HG03025 (cell line): ENCODE data around the gene SLC16A12.
"Not testable (repeated sequence)": the region's sequence is repeated elsewhere in the genome, so short reads cannot be mapped to it uniquely, and the experiment has no call there.

ENCODE experiments used
- ATAC-seq: cut with Tn5 transposase; IDR thresholded peaks from one replicate; pipeline ENCODE4 v1.9.1; 2021; ENCODE audit warnings: mild to moderate bottlenecking, moderate library complexity; ENCODE audit not compliant: unreplicated experiment, low FRiP score

Gene SLC16A12

DNA sequence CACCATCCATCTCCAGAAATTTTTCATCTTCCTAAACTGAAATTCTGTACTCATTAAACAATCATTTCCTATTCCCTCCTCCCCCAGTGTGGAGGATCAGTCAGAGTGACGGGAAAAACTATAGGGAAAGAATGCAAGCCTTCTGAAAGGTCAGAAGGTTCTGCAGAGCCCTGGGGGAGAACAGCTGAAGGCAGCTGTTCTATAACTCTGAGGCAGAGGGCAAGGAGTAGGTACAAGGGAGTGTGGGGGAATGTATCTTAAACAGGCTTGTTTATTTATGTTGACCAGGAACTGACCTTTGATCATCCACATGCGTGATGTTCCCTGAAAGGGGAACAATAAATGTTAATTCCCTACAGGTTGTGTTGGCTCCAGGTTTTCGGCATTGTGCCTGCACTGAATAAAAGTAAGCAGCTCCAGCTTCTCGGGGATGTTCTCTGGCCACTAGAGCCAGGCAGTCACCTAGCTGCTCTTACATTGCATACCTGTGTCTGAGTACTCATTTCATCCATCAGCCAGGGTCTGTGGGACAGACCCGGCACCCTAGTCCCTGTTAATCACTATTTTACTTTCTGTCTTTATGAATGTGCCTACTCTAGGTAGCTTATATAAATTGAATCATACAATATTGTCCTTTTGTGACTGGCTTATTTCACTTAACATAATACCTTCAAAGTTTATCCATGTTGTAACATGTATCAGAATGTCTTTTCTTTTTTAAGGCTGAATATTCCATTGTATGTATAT, 137.2 kb downstream of the SLC16A12 start:
- no peak for ATAC-seq

DNA sequence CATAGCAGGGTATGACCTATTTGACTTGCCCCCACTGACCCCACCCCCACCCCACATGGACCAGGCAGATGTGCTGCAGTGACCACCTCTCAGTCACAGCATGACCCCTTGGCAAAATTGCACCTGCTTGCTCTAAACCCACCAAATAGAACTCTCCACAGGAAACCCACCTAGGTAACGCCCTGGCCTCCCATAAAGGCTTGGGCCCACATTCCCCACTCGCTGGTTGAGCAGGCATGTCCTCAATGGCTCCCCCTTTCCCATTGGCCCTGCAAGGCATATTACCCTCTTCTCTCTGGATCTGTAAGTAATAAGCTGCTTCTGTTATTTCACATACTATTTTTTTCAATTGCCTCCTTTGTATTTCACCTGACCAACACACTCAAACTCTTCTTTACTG, 140.3 kb downstream of the SLC16A12 start:
- ATAC-seq: no peak

DNA sequence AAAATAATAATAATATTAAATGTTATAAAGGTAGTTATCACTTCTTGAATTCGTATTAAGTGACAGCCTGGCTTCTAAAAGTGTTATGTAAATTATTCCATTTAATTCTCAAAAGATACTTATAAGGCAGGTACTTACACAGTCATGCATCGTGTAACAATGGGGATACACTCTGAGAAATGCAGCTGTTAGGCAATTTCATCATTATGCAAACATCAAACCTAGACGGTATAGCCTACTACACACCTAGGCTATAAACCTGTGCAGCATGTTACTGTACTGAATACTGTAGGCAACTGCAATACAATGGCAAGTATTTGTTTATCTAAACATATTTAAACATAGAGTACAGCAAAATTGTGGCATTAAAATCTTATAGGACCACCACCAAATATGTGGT, 141.5 kb downstream of the SLC16A12 start:
- ATAC-seq: no peak

DNA sequence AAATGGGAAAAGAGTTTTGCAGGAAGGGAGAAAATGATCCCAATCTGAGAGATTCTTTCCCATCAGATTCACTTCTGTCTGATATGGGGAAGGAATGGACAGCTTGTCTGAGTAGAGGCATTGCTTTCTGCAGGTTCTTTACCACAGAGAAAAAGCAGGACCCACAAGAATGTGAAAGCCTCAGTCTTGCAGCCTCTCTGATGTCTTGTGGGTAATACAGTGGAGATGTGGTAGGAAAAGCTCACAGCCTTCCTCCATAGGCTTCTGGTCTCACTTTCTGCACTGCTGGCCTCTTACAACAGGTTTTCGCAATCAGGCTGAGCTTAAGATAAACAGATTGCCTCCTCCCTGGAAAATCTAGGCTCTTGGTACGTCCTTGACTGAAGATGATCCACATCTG, 142.4 kb downstream of the SLC16A12 start:
- no peak for ATAC-seq

DNA sequence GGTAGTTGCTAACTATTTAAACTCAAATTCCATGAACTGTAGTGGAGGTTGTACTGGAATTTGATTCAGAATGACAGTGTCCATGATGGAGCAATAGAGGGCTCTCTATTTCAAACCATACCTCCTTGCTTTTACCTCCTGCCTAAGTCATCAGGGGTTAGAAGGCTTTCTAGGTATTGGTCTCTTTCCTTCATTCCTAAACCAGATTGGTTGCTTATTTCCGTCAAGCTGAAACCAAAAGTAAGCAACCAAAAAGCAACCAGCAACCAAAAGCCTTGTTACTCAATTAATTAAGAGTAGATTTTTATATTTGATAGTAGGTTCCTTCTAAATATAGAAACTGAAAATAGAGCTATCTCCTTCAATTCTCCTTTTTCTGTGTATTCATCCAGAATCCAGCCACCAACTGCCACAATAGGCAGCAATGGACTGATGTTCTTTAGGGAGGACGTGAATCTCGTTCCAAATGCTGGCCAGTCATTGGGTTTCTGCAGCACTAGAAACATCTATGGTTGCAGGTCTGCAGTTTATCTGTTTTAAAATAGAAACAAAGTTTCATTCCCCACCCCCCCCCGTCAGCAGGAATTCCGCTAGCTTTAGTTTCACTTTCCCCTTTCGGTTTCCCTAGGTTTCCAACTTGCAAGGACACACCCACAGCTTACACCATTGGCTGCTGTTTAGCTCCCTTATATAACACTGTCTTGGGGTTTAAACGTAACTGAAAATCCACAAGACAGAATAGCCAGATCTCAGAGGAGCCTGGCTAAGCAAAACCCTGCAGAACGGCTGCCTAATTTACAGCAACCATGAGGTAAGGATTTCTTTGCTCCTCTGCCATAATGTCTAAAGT, 143.3 kb downstream of the SLC16A12 start, which contains the start of gene IFIT1:
TSS of gene IFIT1 (plus strand) at position 717 of the 850 bp plus-strand sequence. CDS start at position 807, 90 bp downstream.
- ATAC-seq: peak; percentile 88

DNA sequence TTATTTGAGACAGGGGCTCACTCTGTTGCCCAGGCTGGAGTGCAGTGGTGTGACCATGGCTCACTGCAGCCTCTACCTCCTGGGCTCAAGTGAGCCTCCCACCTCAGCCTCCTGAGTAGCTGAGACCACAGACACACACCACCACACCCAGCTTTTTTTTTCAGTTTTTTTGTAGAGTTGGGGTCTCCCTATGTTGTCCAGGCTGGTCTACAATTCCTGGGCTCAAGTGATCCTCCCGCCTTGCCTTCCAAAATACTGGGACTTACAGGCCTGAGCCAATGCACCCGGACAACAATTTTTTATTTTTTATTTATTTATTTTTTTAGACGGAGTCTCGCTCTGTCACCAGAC, 144.2 kb downstream of the SLC16A12 start:
- not testable (repeated sequence) for ATAC-seq

DNA sequence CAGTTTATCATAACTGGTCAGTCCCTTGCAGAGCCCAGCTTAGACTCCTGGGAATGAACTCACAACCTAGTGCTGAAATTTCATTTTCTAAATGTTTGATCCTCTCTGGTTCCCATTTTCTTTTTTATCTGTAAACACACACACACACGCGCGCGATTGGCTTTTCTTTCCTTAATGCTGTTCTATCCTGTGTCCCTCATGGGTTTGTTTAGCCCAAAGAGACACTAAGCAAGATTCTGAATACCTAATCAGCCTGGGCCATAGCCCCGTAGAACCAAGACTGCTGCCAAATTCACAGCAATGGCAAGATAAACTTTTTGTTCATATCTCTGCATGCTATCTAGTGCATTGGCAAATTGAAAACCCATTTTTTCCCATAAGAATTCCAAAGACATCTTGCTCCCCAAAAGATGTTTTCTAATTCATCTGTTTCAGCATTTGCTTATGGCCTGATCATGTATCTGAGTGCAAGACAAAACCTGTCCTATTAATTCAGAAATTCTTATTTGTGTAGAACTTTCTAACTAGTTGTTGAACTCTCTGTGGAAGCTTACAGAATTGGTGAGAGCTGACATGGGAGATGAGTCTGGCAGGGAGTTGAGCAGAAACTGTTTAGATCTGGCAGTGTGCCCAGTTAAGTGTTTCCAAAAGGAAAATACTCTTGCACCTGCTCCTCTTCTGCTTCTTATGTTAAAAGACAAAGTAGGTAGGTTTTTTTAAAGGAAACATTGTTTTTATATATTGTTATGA, 144.7 kb downstream of the SLC16A12 start:
- no peak for ATAC-seq

DNA sequence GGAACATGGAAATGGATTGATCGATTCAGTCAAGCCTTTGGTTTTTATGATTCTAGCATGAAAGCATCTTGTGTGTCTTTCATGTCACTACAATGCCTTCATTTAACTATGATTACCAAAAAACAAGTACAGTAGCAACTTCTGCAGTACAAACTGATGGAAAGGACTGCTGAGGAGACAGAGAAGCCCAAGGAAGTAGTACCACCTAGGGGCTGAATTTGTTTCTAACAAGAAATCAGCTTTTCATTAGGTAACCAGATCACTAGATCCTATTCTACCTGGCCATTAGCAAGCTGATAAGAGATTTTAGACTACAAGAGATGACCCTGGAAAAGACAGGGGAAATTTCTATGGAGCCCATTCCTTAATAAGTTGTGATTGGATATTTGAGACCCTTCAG, 146.1 kb downstream of the SLC16A12 start:
- ATAC-seq: no peak

DNA sequence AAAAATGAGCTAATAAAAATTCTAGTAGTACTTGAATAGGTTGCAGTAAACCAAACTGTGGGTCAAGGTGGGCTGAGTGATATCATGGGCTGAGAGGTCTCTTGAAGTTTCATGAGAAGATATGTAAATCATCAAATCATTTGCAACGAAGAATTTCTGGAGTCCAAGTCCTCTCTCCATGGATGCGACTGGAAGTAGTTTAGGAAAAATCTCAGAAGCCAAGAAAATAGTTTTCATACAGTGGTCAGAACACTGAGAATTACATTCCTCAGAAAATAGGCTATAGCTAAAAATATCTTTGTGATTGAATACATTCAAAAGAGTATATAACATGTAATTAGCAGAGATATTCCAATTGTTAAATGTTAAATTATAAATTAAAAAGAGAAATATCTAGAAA, 146.6 kb downstream of the SLC16A12 start:
- ATAC-seq: no peak

DNA sequence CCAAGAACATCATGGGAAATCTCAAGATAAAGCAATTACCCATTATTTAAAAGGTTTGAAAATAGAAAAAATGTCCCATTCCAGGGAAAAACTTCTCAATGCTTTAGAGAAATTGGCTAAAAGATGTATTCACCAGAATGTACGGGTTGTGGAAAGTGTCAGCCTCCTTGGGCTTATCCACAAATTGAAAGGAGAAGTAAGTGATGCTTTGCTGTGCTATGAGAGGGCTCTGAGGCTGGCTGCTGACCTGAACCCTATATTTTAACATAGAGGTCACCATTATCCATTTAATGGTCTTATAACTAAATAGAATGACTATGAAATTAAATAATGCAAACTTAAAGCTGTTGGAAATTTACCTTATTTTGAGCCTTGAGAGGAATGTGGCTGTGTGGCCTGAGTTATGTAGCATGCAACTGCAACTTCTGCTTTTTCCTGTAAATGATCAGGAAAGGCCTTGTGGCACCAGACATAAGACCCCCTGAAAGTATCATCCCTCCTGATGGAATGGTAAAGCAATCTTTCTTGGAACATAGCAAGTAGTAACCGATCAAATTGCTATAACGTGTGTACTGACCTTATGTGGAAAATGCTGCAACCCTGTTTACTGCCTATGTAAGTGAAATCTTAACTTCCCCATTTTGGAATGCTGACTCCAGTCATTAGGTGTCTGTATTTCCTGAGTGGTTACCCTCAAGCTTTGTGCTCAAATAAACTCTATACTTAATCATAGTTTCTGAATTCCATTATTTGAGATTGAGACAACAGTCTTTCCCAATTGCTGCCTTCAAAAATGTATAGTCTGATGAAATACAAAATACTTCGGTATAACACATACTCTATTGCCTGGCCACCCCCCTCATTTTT, 150.7 kb downstream of the SLC16A12 start:
- ATAC-seq: no peak

DNA sequence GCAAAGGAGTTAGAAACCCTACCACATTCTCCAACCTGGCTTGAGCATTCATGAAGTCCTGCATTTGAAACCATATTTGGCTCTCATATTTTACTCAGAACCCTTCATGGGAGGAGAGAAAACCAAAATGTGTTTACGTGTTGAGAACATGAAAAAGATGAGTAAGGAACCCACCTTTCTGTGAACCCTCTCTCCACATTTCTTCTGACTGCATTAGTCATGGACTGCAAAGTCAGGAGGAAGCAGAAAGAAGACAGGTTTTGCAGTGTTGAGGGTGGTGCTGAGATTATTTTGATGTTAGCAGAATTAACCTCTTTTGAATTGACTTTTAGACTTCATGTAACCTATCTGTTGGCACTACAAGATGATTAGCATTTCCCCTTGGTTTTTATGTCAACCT, 152.6 kb downstream of the SLC16A12 start:
- ATAC-seq: no peak
